ENCODE results near the gene CACNA1A.

DNA sequence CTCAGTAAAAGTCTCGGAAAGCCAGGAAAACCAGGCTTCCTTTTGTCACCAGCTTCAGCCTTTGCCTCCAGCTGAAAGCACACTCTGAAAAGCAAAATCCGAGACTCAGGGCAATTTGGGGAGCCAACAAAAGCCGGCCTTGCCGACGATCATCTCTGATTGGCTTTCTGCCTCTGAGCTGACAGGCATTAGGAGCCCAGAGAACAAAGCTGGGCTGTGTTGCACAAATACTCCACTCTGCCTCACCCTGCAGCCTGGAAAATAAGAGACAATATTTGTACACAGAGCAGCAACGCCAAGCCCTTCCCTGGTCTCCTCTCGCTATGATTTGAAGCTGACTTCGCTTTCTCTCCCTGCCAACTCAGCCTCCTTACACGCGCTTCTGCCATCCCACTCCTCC, 46.9 kb downstream of the CACNA1A start:
- no peak for TF ChIP-seq CTCF (IDR thresholded peaks at IDR 0.05; ENCODE audit: low read length)
- TF ChIP-seq EZH2 (IDR thresholded peaks at IDR 0.05; ENCODE audit: borderline replicate concordance, low read length) = no peak
